Measurements from ENCODE around the gene SLC22A16.
A peak's percentile ranks its signal among the peaks of the same experiment; 100 is the strongest.

SLC22A16 gene

GRCh38 chr6:110440026-110440425 is 36.4 kb downstream of the SLC22A16 start:
- no peak for DNase-seq

GRCh38 chr6:110439356-110439755 is 37.1 kb downstream of the SLC22A16 start:
- no peak for DNase-seq

GRCh38 chr6:110434961-110435602 is 41.3 kb downstream of the SLC22A16 start:
- no peak for DNase-seq

GRCh38 chr6:110432285-110432900 is 44.0 kb downstream of the SLC22A16 start:
- no peak for DNase-seq

- DNase-seq = no peak
Observed at GRCh38 chr6:110430741-110431140, 45.7 kb downstream of the SLC22A16 start.

- DNase-seq = peak; percentile 3
Observed at GRCh38 chr6:110430236-110430635, 46.2 kb downstream of the SLC22A16 start.

- DNase-seq = no peak
Observed at GRCh38 chr6:110428153-110428552, 48.3 kb downstream of the SLC22A16 start.

- DNase-seq = no peak
Observed at GRCh38 chr6:110425816-110426215, 50.6 kb downstream of the SLC22A16 start.

- DNase-seq = no peak
Observed at GRCh38 chr6:110422444-110422822, 54.0 kb downstream of the SLC22A16 start.

GRCh38 chr6:110421749-110422443 is 54.5 kb downstream of the SLC22A16 start:
- DNase-seq = no peak

- no peak for DNase-seq
Observed at GRCh38 chr6:110419028-110419739, 57.2 kb downstream of the SLC22A16 start.

GRCh38 chr6:110418594-110418993 is 57.8 kb downstream of the SLC22A16 start:
- no peak for DNase-seq

- no peak for DNase-seq
Observed at GRCh38 chr6:110415086-110415916, 61.1 kb downstream of the SLC22A16 start, which contains the start of gene DDO. Gene DDO, minus strand, starts transcription at chr6:110415575. Its CDS starts 2,113 bp downstream, at chr6:110413462.

- DNase-seq = no peak
Observed at GRCh38 chr6:110414669-110415068, 61.7 kb downstream of the SLC22A16 start.

GRCh38 chr6:110412360-110412759 is 64.1 kb downstream of the SLC22A16 start:
- no peak for DNase-seq

GRCh38 chr6:110410511-110410910 is 65.9 kb downstream of the SLC22A16 start:
- DNase-seq = no peak

- DNase-seq = no peak
Observed at GRCh38 chr6:110409794-110410193, 66.6 kb downstream of the SLC22A16 start.

- peak; percentile 68 for DNase-seq
Observed at GRCh38 chr6:110408901-110409300, 67.5 kb downstream of the SLC22A16 start.

- DNase-seq = no peak
Observed at GRCh38 chr6:110404607-110405006, 71.8 kb downstream of the SLC22A16 start.

GRCh38 chr6:110401585-110402176 is 74.7 kb downstream of the SLC22A16 start:
- no peak for DNase-seq

- DNase-seq = no peak
Observed at GRCh38 chr6:110400208-110400607, 76.2 kb downstream of the SLC22A16 start.

All from NCI-H345 (cell line).